GM21717 (cell line): ENCODE results near the gene PLA2R1.

Source experiments
- ATAC-seq: cut with Tn5 transposase; IDR thresholded peaks from one replicate; pipeline ENCODE4 v1.9.1; 2021; ENCODE audit warnings: mild to moderate bottlenecking, moderate library complexity; ENCODE audit not compliant: unreplicated experiment

Gene PLA2R1

GRCh38 chr2:160033732-160034392 is 28.6 kb downstream of the PLA2R1 start:
- no peak for ATAC-seq

GRCh38 chr2:160029270-160029628 is 33.2 kb downstream of the PLA2R1 start:
- ATAC-seq = no peak

GRCh38 chr2:160028431-160029269 is 33.8 kb downstream of the PLA2R1 start:
- ATAC-seq = no peak

GRCh38 chr2:160022162-160022561 is 40.3 kb downstream of the PLA2R1 start:
- ATAC-seq = no peak

GRCh38 chr2:160019374-160020090 is 42.9 kb downstream of the PLA2R1 start:
- ATAC-seq = no peak

- no peak for ATAC-seq
Measured at GRCh38 chr2:160015746-160016145, 46.7 kb downstream of the PLA2R1 start.

GRCh38 chr2:160014227-160014626 is 48.2 kb downstream of the PLA2R1 start:
- ATAC-seq = no peak

- ATAC-seq = no peak
Measured at GRCh38 chr2:160010361-160011145, 51.9 kb downstream of the PLA2R1 start.

GRCh38 chr2:160007111-160007510 is 55.3 kb downstream of the PLA2R1 start:
- ATAC-seq = no peak

- ATAC-seq = no peak
Measured at GRCh38 chr2:160006475-160006874, 55.9 kb downstream of the PLA2R1 start.

- no peak for ATAC-seq
Measured at GRCh38 chr2:160005908-160006307, 56.5 kb downstream of the PLA2R1 start.

GRCh38 chr2:160005476-160005875 is 56.9 kb downstream of the PLA2R1 start:
- ATAC-seq = no peak

- no peak for ATAC-seq
Measured at GRCh38 chr2:159998961-159999360, 63.5 kb downstream of the PLA2R1 start.

- ATAC-seq = no peak
Measured at GRCh38 chr2:159998243-159998642, 64.2 kb downstream of the PLA2R1 start.

GRCh38 chr2:159996792-159997546 is 65.4 kb downstream of the PLA2R1 start:
- ATAC-seq = no peak

- no peak for ATAC-seq
Measured at GRCh38 chr2:159995038-159995437, 67.4 kb downstream of the PLA2R1 start.

GRCh38 chr2:159989249-159989648 is 73.2 kb downstream of the PLA2R1 start:
- ATAC-seq = no peak

- ATAC-seq = no peak
Measured at GRCh38 chr2:159988412-159988970, 73.9 kb downstream of the PLA2R1 start.

- no peak for ATAC-seq
Measured at GRCh38 chr2:159987181-159987580, 75.2 kb downstream of the PLA2R1 start.

- no peak for ATAC-seq
Measured at GRCh38 chr2:159985656-159986055, 76.8 kb downstream of the PLA2R1 start.
